MG63 (cell line): ENCODE measurements around the gene PRCC. TPM values are rescaled to one million over a fixed set of nuclear protein-coding genes. Genes with fewer than 3 reads are reported as not detected.

Source experiments
- DNase-seq: peaks from one replicate; pipeline ENCODE4 v3.0.0-alpha.2; 2020
- H3K27me3 ChIP-seq: fragments of 250-450 bp; sonication (Bioruptor Pico); 2 replicates; pipeline ENCODE4 v1.5.1; 2020; ENCODE audit warnings: mild to moderate bottlenecking, moderate library complexity
- H3K36me3 ChIP-seq: fragments of 250-450 bp; sonication (Bioruptor Pico); 2 replicates; pipeline ENCODE4 v1.5.1; 2020; ENCODE audit warnings: mild to moderate bottlenecking, moderate library complexity
- H3K4me3 ChIP-seq: fragments of 250-450 bp; sonication (Bioruptor Pico); 2 replicates; pipeline ENCODE4 v1.5.1; 2020; ENCODE audit warnings: mild to moderate bottlenecking, moderate library complexity
- H3K9me3 ChIP-seq: fragments of 250-450 bp; sonication (Bioruptor Pico); 2 replicates; pipeline ENCODE4 v1.5.1; 2020; ENCODE audit warnings: mild to moderate bottlenecking, moderate library complexity
- total RNA-seq: library from RNA; depleted of rRNA; stranded (reverse); fragments of >200 nt; shearing (Covaris generic); gene quantifications from 2 replicates; pipeline ENCODE4 v1.2.3, GENCODE V29; 2014; ENCODE audit warnings: low replicate concordance

PRCC gene
- total RNA-seq, 1 experiment from 2014 or later, result 56.9 TPM

GRCh38 chr1:156814571-156815260 is 47.4 kb downstream of the PRCC start:
- Histone ChIP-seq H3K4me3 (no peak overlapping the region), H3K9me3 (no peaks in the 10 kb centered on the region), H3K27me3 (no peaks in the 10 kb centered on the region), H3K36me3 (no peaks in the 10 kb centered on the region)
- peak; percentile 45 for DNase-seq

- DNase-seq, result peak; percentile 67
- no peak overlapping the region for H3K4me3 ChIP-seq
- no peaks in the 10 kb centered on the region for H3K27me3 ChIP-seq
- H3K9me3 ChIP-seq, result no peaks in the 10 kb centered on the region
- H3K36me3 ChIP-seq, result no peaks in the 10 kb centered on the region
These were observed 48.0 kb downstream of the PRCC start for GRCh38 chr1:156815307-156815826.

- Histone ChIP-seq H3K27me3 (no peaks in the 10 kb centered on the region), H3K36me3 (no peaks in the 10 kb centered on the region), H3K9me3 (no peaks in the 10 kb centered on the region), H3K4me3 (no peak overlapping the region)
- no peak for DNase-seq
These were observed 48.7 kb downstream of the PRCC start for GRCh38 chr1:156815961-156816422.

- no peak within 1 kb of the TSS for H3K4me3 ChIP-seq
- no peaks in the 10 kb centered on the region for H3K36me3 ChIP-seq
- H3K27me3 ChIP-seq, result peaks cover 3% of the 10 kb centered on the region; the same call in 1 of the 2 replicates
- H3K9me3 ChIP-seq, result no peaks in the 10 kb centered on the region
- DNase-seq, result no peak
These were observed 49.4 kb downstream of the PRCC start, which contains the start of gene SH2D2A for GRCh38 chr1:156816561-156817328. SH2D2A (minus strand) TSS chr1:156816848; CDS start chr1:156816708, 140 bp downstream.

GRCh38 chr1:156821801-156822200 is 54.5 kb downstream of the PRCC start:
- Histone ChIP-seq H3K4me3 (no peak overlapping the region), H3K9me3 (no peaks in the 10 kb centered on the region), H3K27me3 (peaks cover 4% of the 10 kb centered on the region; the same call in 1 of the 2 replicates), H3K36me3 (no peaks in the 10 kb centered on the region)
- DNase-seq, result no peak

GRCh38 chr1:156822680-156823079 is 55.3 kb downstream of the PRCC start:
- Histone ChIP-seq H3K4me3 (no peak overlapping the region), H3K36me3 (no peaks in the 10 kb centered on the region), H3K9me3 (no peaks in the 10 kb centered on the region), H3K27me3 (peaks cover 4% of the 10 kb centered on the region; the same call in 1 of the 2 replicates)
- DNase-seq, result no peak

GRCh38 chr1:156823210-156823790 is 56.0 kb downstream of the PRCC start:
- no peaks in the 10 kb centered on the region for H3K9me3 ChIP-seq
- no peaks in the 10 kb centered on the region for H3K36me3 ChIP-seq
- peaks cover 4% of the 10 kb centered on the region; the same call in 1 of the 2 replicates for H3K27me3 ChIP-seq
- no peak overlapping the region for H3K4me3 ChIP-seq
- no peak for DNase-seq

GRCh38 chr1:156826630-156827029 is 59.3 kb downstream of the PRCC start:
- H3K27me3 ChIP-seq, result peaks cover 2% of the 10 kb centered on the region; the same call in 1 of the 2 replicates
- no peak for DNase-seq

GRCh38 chr1:156828400-156829124 is 61.2 kb downstream of the PRCC start:
- DNase-seq, result no peak
- Histone ChIP-seq H3K27me3 (no peaks in the 10 kb centered on the region; the same call in 1 of the 2 replicates), H3K36me3 (no peaks in the 10 kb centered on the region), H3K4me3 (no peak overlapping the region), H3K9me3 (no peaks in the 10 kb centered on the region)

More at GRCh38 chr1:156826630-156827029, 59.3 kb downstream of the PRCC start:
- Histone ChIP-seq H3K36me3 (no peaks in the 10 kb centered on the region), H3K9me3 (no peaks in the 10 kb centered on the region), H3K4me3 (no peak overlapping the region)

- Histone ChIP-seq H3K36me3 (no peaks in the 10 kb centered on the region), H3K27me3 (no peaks in the 10 kb centered on the region; the same call in 1 of the 2 replicates), H3K9me3 (no peaks in the 10 kb centered on the region), H3K4me3 (no peak overlapping the region)
- no peak for DNase-seq
These were observed 65.1 kb downstream of the PRCC start for GRCh38 chr1:156832434-156832833.

- Histone ChIP-seq H3K36me3 (no peaks in the 10 kb centered on the region), H3K9me3 (no peaks in the 10 kb centered on the region), H3K4me3 (no peak overlapping the region), H3K27me3 (no peaks in the 10 kb centered on the region; the same call in 1 of the 2 replicates)
- DNase-seq, result no peak
These were observed 66.3 kb downstream of the PRCC start for GRCh38 chr1:156833603-156834002.

GRCh38 chr1:156834322-156834721 is 67.0 kb downstream of the PRCC start:
- no peaks in the 10 kb centered on the region for H3K9me3 ChIP-seq
- no peaks in the 10 kb centered on the region; the same call in 1 of the 2 replicates for H3K27me3 ChIP-seq
- no peak overlapping the region for H3K4me3 ChIP-seq
- DNase-seq, result no peak
- no peaks in the 10 kb centered on the region for H3K36me3 ChIP-seq

GRCh38 chr1:156836041-156836654 is 68.8 kb downstream of the PRCC start:
- no peaks in the 10 kb centered on the region for H3K36me3 ChIP-seq
- no peaks in the 10 kb centered on the region for H3K9me3 ChIP-seq
- H3K4me3 ChIP-seq, result no peak overlapping the region
- no peak for DNase-seq
- H3K27me3 ChIP-seq, result no peaks in the 10 kb centered on the region; the same call in 1 of the 2 replicates

- H3K27me3 ChIP-seq, result no peaks in the 10 kb centered on the region; the same call in 1 of the 2 replicates
- no peak for DNase-seq
- no peaks in the 10 kb centered on the region for H3K36me3 ChIP-seq
- H3K9me3 ChIP-seq, result no peaks in the 10 kb centered on the region
- no peak overlapping the region for H3K4me3 ChIP-seq
These were observed 69.6 kb downstream of the PRCC start for GRCh38 chr1:156836892-156837291.

- H3K9me3 ChIP-seq, result no peaks in the 10 kb centered on the region
- DNase-seq, result no peak
- no peak overlapping the region for H3K4me3 ChIP-seq
- no peaks in the 10 kb centered on the region for H3K36me3 ChIP-seq
- H3K27me3 ChIP-seq, result no peaks in the 10 kb centered on the region; the same call in 1 of the 2 replicates
These were observed 71.6 kb downstream of the PRCC start for GRCh38 chr1:156838972-156839371.
